Bronchus fibroblast of lung (primary cell): ENCODE results near the gene GPX4. TPM values are rescaled to one million over a fixed set of nuclear protein-coding genes. Genes with fewer than 3 reads are reported as not detected.

Experiments
- total RNA-seq: library from RNA; depleted of rRNA; stranded (reverse); fragments of >200 nt; gene quantifications from 2 replicates; pipeline ENCODE4 v1.2.3, GENCODE V29; 2015

The GPX4 gene
- 672 and 674 TPM in 2 replicates for total RNA-seq

GRCh38 chr19:1103708-1104310 is at the start of gene GPX4:
Gene GPX4 (plus strand): TSS chr19:1103994. CDS start chr19:1104044, 50 bp downstream.

GRCh38 chr19:1066748-1067340 is 37.0 kb upstream of the GPX4 start, which contains the start of gene ARHGAP45:
Gene ARHGAP45 (plus strand): TSS chr19:1067167. CDS start chr19:1067406, 239 bp downstream.

GRCh38 chr19:1094978-1095701 is 8.7 kb upstream of the GPX4 start, which contains the start of gene POLR2E:
Gene POLR2E (minus strand): TSS chr19:1095375. CDS start chr19:1095315, 60 bp downstream.

Other genes with a start within 250 kb of the GPX4 start
- 7.0 and 7.6 TPM in 2 replicates for gene CFD, start 244.3 kb upstream of the GPX4 start, total RNA-seq
- gene MED16, start 210.8 kb upstream of the GPX4 start, total RNA-seq = 48.6 and 50.4 TPM in 2 replicates
- gene RNU6-9, start 210.5 kb upstream of the GPX4 start, total RNA-seq = not detected in 2 replicates
- 35.1 and 38.0 TPM in 2 replicates for gene R3HDM4, start 190.8 kb upstream of the GPX4 start, total RNA-seq
- gene KISS1R, start 186.7 kb upstream of the GPX4 start, total RNA-seq = not detected in 2 replicates
- gene ARID3A, start 178.0 kb upstream of the GPX4 start, total RNA-seq = 6.7 and 8.7 TPM in 2 replicates
- gene WDR18, start 119.6 kb upstream of the GPX4 start, total RNA-seq = 80.5 and 86.7 TPM in 2 replicates
- 0.17 and 3.1 TPM in 2 replicates for gene GRIN3B, start 103.6 kb upstream of the GPX4 start, total RNA-seq
- 115 and 128 TPM in 2 replicates for gene TMEM259, start 82.9 kb upstream of the GPX4 start, total RNA-seq
- not detected in 2 replicates for gene RNU6-2, start 82.5 kb upstream of the GPX4 start, total RNA-seq
- 303 and 326 TPM in 2 replicates for gene CNN2, start 77.4 kb upstream of the GPX4 start, total RNA-seq
- 2.8 and 3.0 TPM in 2 replicates for gene ABCA7, start 63.9 kb upstream of the GPX4 start, total RNA-seq
- gene ARHGAP45, start 36.8 kb upstream of the GPX4 start, total RNA-seq = 0.59 and 2.9 TPM in 2 replicates
- 300 TPM in 2 replicates for gene POLR2E, start 8.6 kb upstream of the GPX4 start, total RNA-seq
- gene SBNO2, start 70.3 kb downstream of the GPX4 start, total RNA-seq = 31.4 and 35.2 TPM in 2 replicates
- 67.5 and 69.3 TPM in 2 replicates for gene STK11, start 101.8 kb downstream of the GPX4 start, total RNA-seq
- 1.8 and 2.9 TPM in 2 replicates for gene CBARP, start 134.0 kb downstream of the GPX4 start, total RNA-seq
- 103 and 108 TPM in 2 replicates for gene ATP5F1D, start 137.8 kb downstream of the GPX4 start, total RNA-seq
- gene MIDN, start 144.6 kb downstream of the GPX4 start, total RNA-seq = 18.7 and 19.2 TPM in 2 replicates
- 300 and 305 TPM in 2 replicates for gene CIRBP, start 165.3 kb downstream of the GPX4 start, total RNA-seq
- 57.2 and 66.0 TPM in 2 replicates for gene FAM174C, start 171.5 kb downstream of the GPX4 start, total RNA-seq
- gene EFNA2, start 181.9 kb downstream of the GPX4 start, total RNA-seq = not detected in 2 replicates